Measurements from ENCODE around the gene ABI2. TPM values are rescaled to one million over a fixed set of nuclear protein-coding genes. Genes with fewer than 3 reads are reported as not detected.

The ABI2 gene
- total and polyA plus RNA-seq, 4 donors = 5.4 to 10.5 (median 7.6) TPM

DNA sequence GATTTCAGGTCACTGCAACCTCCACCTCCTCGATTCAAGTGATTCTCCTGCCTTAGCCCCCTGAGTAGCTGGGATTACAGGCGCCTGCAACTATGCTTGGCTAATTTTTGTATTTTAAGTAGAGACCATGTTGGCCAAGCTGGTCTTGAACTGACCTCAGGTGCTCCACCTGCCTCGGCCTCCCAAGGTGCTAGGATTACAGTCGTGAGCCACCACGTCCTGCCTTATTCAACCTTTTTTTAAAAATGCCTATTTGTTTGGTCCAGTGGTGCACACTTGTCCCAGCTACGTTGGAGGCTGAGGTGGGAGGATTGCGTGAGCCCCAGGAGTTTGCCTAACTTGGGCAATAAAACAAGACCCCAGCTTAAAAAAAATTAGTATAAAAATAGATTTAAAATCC lies 46.1 kb upstream of the ABI2 start:
- Histone ChIP-seq H3K27me3 (ENCODE audit: control insufficient read depth in 4 of 4, insufficient read depth in 4 of 4, low read length in 3 of 4) (no peaks in the 10 kb centered on the region), H3K9ac (ENCODE audit: low read depth in 1 of 2, low read length in 2 of 2) (no peak overlapping the region), H3K27ac (ENCODE audit: low read depth in 1 of 2, low read length in 2 of 2) (no peak overlapping the region), H3K9me3 (ENCODE audit: control insufficient read depth in 4 of 4, low read length in 3 of 4) (no peaks in the 10 kb centered on the region), H3K4me3 (ENCODE audit: low read depth in 1 of 3, low read length in 3 of 3) (no peak overlapping the region), H3K4me1 (ENCODE audit: control insufficient read depth in 4 of 4, insufficient read depth in 4 of 4, low read length in 3 of 4) (no peaks in the 10 kb centered on the region), H3K36me3 (ENCODE audit: control insufficient read depth in 4 of 4, insufficient read depth in 3 of 4, low read depth in 1 of 4, low read length in 3 of 4) (peaks cover 19 to 58% (median 42%) of the 10 kb centered on the region in 4 donors)
- WGBS = 98% methylated on average over 7 of the region's 7 CpGs
- no peak for TF ChIP-seq FOXA1 (IDR thresholded peaks at IDR 0.05)
- TF ChIP-seq, protein P1, sequence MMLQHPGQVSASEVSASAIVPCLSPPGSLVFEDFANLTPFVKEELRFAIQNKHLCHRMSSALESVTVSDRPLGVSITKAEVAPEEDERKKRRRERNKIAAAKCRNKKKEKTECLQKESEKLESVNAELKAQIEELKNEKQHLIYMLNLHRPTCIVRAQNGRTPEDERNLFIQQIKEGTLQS (IDR thresholded peaks at IDR 0.05) = no peak
- TF ChIP-seq JUND (IDR thresholded peaks at IDR 0.05) = no peak
- no peak for TF ChIP-seq HNF4A (conservative IDR thresholded peaks at IDR 0.05)
- no peak for TF ChIP-seq YY1 (IDR thresholded peaks at IDR 0.05)
- no peak for TF ChIP-seq RXRA (IDR thresholded peaks at IDR 0.05)
- no peak for TF ChIP-seq RAD21 (IDR thresholded peaks at IDR 0.05)
- TF ChIP-seq FOXA2 (IDR thresholded peaks at IDR 0.05) = no peak
- TF ChIP-seq, protein P2, sequence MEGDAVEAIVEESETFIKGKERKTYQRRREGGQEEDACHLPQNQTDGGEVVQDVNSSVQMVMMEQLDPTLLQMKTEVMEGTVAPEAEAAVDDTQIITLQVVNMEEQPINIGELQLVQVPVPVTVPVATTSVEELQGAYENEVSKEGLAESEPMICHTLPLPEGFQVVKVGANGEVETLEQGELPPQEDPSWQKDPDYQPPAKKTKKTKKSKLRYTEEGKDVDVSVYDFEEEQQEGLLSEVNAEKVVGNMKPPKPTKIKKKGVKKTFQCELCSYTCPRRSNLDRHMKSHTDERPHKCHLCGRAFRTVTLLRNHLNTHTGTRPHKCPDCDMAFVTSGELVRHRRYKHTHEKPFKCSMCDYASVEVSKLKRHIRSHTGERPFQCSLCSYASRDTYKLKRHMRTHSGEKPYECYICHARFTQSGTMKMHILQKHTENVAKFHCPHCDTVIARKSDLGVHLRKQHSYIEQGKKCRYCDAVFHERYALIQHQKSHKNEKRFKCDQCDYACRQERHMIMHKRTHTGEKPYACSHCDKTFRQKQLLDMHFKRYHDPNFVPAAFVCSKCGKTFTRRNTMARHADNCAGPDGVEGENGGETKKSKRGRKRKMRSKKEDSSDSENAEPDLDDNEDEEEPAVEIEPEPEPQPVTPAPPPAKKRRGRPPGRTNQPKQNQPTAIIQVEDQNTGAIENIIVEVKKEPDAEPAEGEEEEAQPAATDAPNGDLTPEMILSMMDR (IDR thresholded peaks at IDR 0.05; ENCODE audit: low read depth, low read length, missing input control) = no peak
- TF ChIP-seq, protein P3, sequence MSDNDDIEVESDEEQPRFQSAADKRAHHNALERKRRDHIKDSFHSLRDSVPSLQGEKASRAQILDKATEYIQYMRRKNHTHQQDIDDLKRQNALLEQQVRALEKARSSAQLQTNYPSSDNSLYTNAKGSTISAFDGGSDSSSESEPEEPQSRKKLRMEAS (IDR thresholded peaks at IDR 0.05) = no peak
- TF ChIP-seq SP1 (IDR thresholded peaks at IDR 0.05) = no peak
- TF ChIP-seq EGR1 (IDR thresholded peaks at IDR 0.05; ENCODE audit: low read depth in 2 of 2) = no peak
- TF ChIP-seq NR2F2 (IDR thresholded peaks at IDR 0.05) = no peak
- TF ChIP-seq, protein P4, sequence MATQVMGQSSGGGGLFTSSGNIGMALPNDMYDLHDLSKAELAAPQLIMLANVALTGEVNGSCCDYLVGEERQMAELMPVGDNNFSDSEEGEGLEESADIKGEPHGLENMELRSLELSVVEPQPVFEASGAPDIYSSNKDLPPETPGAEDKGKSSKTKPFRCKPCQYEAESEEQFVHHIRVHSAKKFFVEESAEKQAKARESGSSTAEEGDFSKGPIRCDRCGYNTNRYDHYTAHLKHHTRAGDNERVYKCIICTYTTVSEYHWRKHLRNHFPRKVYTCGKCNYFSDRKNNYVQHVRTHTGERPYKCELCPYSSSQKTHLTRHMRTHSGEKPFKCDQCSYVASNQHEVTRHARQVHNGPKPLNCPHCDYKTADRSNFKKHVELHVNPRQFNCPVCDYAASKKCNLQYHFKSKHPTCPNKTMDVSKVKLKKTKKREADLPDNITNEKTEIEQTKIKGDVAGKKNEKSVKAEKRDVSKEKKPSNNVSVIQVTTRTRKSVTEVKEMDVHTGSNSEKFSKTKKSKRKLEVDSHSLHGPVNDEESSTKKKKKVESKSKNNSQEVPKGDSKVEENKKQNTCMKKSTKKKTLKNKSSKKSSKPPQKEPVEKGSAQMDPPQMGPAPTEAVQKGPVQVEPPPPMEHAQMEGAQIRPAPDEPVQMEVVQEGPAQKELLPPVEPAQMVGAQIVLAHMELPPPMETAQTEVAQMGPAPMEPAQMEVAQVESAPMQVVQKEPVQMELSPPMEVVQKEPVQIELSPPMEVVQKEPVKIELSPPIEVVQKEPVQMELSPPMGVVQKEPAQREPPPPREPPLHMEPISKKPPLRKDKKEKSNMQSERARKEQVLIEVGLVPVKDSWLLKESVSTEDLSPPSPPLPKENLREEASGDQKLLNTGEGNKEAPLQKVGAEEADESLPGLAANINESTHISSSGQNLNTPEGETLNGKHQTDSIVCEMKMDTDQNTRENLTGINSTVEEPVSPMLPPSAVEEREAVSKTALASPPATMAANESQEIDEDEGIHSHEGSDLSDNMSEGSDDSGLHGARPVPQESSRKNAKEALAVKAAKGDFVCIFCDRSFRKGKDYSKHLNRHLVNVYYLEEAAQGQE (IDR thresholded peaks at IDR 0.05) = no peak
- no peak for DNase-seq (ENCODE audit: low spot score)

DNA sequence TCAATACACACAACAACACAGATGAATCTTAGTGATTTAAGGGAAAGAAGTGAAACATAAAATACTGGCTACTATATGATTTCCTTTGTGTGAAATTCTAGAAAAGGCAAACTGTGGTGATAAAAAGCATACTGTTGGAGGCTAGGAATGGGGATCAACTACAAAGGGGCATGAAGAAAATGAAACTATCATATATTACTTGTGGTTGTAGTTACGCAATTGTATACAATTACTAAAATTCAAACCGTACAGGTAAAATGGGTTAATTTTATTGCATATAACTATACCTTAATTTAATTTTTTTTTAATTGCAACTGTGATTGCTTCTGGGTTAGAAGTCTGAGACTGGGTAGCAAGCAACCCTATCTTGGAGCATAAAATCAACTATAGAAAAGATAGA lies 41.7 kb upstream of the ABI2 start:
- WGBS = 94% methylated on average over 2 of the region's 2 CpGs
- no peak for DNase-seq (ENCODE audit: low spot score)
- H3K36me3 ChIP-seq (ENCODE audit: control insufficient read depth in 4 of 4, insufficient read depth in 3 of 4, low read depth in 1 of 4, low read length in 3 of 4) = peaks cover 10 to 29% (median 21%) of the 10 kb centered on the region in 4 donors

More for the DNA sequence above, 41.7 kb upstream of the ABI2 start:
- no peak overlapping the region for H3K9ac ChIP-seq (ENCODE audit: low read depth in 1 of 2, low read length in 2 of 2)
- H3K4me3 ChIP-seq (ENCODE audit: low read depth in 1 of 3, low read length in 3 of 3) = no peak overlapping the region
- TF ChIP-seq, protein P5, sequence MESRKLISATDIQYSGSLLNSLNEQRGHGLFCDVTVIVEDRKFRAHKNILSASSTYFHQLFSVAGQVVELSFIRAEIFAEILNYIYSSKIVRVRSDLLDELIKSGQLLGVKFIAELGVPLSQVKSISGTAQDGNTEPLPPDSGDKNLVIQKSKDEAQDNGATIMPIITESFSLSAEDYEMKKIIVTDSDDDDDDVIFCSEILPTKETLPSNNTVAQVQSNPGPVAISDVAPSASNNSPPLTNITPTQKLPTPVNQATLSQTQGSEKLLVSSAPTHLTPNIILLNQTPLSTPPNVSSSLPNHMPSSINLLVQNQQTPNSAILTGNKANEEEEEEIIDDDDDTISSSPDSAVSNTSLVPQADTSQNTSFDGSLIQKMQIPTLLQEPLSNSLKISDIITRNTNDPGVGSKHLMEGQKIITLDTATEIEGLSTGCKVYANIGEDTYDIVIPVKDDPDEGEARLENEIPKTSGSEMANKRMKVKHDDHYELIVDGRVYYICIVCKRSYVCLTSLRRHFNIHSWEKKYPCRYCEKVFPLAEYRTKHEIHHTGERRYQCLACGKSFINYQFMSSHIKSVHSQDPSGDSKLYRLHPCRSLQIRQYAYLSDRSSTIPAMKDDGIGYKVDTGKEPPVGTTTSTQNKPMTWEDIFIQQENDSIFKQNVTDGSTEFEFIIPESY (IDR thresholded peaks at IDR 0.05) = no peak
- TF ChIP-seq EGR1 (IDR thresholded peaks at IDR 0.05; ENCODE audit: low read depth in 2 of 2) (no peak), NR2F2 (IDR thresholded peaks at IDR 0.05) (no peak), RXRA (IDR thresholded peaks at IDR 0.05) (no peak)
- TF ChIP-seq, protein P4 (IDR thresholded peaks at IDR 0.05) = no peak
- H3K9me3 ChIP-seq (ENCODE audit: control insufficient read depth in 4 of 4, low read length in 3 of 4) = no peaks in the 10 kb centered on the region
- H3K27me3 ChIP-seq (ENCODE audit: control insufficient read depth in 4 of 4, insufficient read depth in 4 of 4, low read length in 3 of 4) = no peaks in the 10 kb centered on the region
- H3K4me1 ChIP-seq (ENCODE audit: control insufficient read depth in 4 of 4, insufficient read depth in 4 of 4, low read length in 3 of 4) = no peaks in the 10 kb centered on the region
- H3K27ac ChIP-seq (ENCODE audit: low read depth in 1 of 2, low read length in 2 of 2) = no peak overlapping the region

Measured in liver (tissue), 9 donors.